Tibial nerve (tissue), 3 donors: ENCODE results near the gene ITGA1.

ENCODE experiments used
- POLR2A ChIP-seq, 2 donors: fragments of 450-650 bp; IDR thresholded peaks; one replicate each; pipeline ENCODE4 v1.6.1; 2017; ENCODE audit warnings: antibody characterized with exemption in 2 of 2, mild to moderate bottlenecking in 2 of 2, moderate library complexity in 2 of 2
- TF ChIP-seq, protein P1 (sequence below), 5 experiments: fragments of 200-600 bp in 3 of 5; fragments of 450-650 bp in 2 of 5; sonication (generic) in 3 of 5; IDR thresholded peaks; one replicate each; pipeline ENCODE4 v1.5.1; 2016 to 2019; ENCODE audit warnings: antibody characterized with exemption in 5 of 5, mild to moderate bottlenecking in 3 of 5, moderate library complexity in 2 of 5

DNA sequence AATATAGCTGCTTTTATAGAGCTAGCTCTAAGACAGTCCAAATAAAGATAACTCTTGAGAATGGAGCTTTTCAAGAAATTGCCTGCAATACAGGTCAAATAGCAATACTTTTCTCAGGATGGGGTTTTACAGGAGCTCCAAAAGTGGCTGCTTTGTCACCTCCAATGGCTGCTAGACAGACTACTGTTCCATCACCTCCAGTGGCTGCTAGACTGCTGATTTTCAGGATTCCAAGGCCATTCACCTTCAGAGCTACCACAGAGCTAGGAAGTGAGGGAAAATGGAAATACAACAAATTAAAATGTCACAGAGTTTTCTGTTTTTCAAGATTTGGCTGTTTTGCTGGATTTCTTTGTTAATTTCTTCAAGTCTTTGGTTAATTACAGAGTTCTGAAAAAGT lies 8.5 kb upstream of the ITGA1 start:
- TF ChIP-seq POLR2A (IDR thresholded peaks at IDR 0.05): no peak
- TF ChIP-seq, protein P1, sequence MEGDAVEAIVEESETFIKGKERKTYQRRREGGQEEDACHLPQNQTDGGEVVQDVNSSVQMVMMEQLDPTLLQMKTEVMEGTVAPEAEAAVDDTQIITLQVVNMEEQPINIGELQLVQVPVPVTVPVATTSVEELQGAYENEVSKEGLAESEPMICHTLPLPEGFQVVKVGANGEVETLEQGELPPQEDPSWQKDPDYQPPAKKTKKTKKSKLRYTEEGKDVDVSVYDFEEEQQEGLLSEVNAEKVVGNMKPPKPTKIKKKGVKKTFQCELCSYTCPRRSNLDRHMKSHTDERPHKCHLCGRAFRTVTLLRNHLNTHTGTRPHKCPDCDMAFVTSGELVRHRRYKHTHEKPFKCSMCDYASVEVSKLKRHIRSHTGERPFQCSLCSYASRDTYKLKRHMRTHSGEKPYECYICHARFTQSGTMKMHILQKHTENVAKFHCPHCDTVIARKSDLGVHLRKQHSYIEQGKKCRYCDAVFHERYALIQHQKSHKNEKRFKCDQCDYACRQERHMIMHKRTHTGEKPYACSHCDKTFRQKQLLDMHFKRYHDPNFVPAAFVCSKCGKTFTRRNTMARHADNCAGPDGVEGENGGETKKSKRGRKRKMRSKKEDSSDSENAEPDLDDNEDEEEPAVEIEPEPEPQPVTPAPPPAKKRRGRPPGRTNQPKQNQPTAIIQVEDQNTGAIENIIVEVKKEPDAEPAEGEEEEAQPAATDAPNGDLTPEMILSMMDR (IDR thresholded peaks at IDR 0.05): no peak
